Measurements from ENCODE around the gene ZNF428.

ZNF428 gene

DNA sequence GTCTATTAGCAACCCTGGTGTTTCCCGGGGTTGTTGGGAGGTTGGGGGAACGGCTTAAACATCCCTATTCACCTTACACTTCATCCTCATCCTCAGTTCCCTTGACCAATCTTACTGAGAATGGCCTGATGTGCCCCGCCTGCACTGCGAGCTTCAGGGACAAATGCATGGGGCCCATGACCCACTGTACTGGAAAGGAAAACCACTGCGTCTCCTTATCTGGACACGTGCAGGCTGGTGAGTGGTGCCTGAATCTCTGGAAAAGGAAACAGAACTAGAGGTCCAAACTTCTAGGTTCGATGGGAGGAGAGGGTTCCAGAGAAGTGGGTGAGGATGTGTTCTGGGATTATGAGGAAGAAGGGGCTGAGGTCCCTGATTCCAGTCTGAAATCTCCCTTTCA lies 38.0 kb downstream of the ZNF428 start:
- TF ChIP-seq, protein P1, sequence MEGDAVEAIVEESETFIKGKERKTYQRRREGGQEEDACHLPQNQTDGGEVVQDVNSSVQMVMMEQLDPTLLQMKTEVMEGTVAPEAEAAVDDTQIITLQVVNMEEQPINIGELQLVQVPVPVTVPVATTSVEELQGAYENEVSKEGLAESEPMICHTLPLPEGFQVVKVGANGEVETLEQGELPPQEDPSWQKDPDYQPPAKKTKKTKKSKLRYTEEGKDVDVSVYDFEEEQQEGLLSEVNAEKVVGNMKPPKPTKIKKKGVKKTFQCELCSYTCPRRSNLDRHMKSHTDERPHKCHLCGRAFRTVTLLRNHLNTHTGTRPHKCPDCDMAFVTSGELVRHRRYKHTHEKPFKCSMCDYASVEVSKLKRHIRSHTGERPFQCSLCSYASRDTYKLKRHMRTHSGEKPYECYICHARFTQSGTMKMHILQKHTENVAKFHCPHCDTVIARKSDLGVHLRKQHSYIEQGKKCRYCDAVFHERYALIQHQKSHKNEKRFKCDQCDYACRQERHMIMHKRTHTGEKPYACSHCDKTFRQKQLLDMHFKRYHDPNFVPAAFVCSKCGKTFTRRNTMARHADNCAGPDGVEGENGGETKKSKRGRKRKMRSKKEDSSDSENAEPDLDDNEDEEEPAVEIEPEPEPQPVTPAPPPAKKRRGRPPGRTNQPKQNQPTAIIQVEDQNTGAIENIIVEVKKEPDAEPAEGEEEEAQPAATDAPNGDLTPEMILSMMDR (IDR thresholded peaks at IDR 0.05; ENCODE audit: low read length) = no peak
- no peak for TF ChIP-seq EZH2 (IDR thresholded peaks at IDR 0.05; ENCODE audit: borderline replicate concordance, low read length)
- Histone ChIP-seq H3K36me3 (ENCODE audit: insufficient read depth, low read length) (no peaks in the 10 kb centered on the region), H3K4me2 (ENCODE audit: low read length) (no peak overlapping the region), H3K27ac (ENCODE audit: low read depth, low read length, poor library complexity, severe bottlenecking) (no peak overlapping the region), H3K9me3 (ENCODE audit: low read length) (no peaks in the 10 kb centered on the region), H3K4me3 (ENCODE audit: low read depth, low read length, poor library complexity, severe bottlenecking) (no peak overlapping the region), H3F3A (ENCODE audit: insufficient read depth, low read length) (no peaks in the 10 kb centered on the region), H4K20me1 (ENCODE audit: insufficient read depth, low read length) (no peaks in the 10 kb centered on the region), H3K9me2 (ENCODE audit: low read depth, low read length) (no peaks in the 10 kb centered on the region), H3K79me2 (ENCODE audit: insufficient read depth, low read length) (no peaks in the 10 kb centered on the region), H2AFZ (ENCODE audit: low read length) (no peak overlapping the region), H3K4me1 (ENCODE audit: insufficient read depth, low read length, severe bottlenecking) (peaks cover 15% of the 10 kb centered on the region), H3K9ac (ENCODE audit: low read length) (no peak overlapping the region), H3K27me3 (ENCODE audit: insufficient read depth, low read length) (no peaks in the 10 kb centered on the region)

DNA sequence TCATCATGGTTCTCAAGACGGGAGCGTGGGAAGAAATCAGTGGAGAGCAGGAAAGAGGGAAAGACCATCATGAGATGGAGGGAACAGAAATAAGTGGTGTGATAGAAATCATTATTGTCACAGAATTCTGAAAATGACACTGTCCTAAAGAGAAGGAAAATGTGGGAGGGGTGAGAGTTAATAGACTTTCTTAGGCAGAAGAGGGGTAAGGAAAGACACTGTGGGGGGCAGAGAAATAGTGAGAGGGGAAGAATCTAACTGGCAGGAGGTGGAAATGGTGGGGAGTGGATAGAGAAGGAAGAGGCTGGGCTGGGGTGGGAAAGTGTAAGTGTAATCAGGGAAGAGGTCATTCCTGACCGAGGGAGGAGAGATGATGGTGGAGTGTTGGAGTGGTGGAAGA lies 40.6 kb downstream of the ZNF428 start:
- Histone ChIP-seq H3K9me2 (ENCODE audit: low read depth, low read length) (no peaks in the 10 kb centered on the region), H3K9ac (ENCODE audit: low read length) (no peak overlapping the region), H3F3A (ENCODE audit: insufficient read depth, low read length) (no peaks in the 10 kb centered on the region), H3K4me3 (ENCODE audit: low read depth, low read length, poor library complexity, severe bottlenecking) (no peak overlapping the region), H2AFZ (ENCODE audit: low read length) (no peak overlapping the region), H3K79me2 (ENCODE audit: insufficient read depth, low read length) (0 out of 2 replicates have a peak, but pooled peaks cover 3% of the 10 kb centered on the region), H3K9me3 (ENCODE audit: low read length) (no peaks in the 10 kb centered on the region), H3K36me3 (ENCODE audit: insufficient read depth, low read length) (peaks cover under 1% of the 10 kb centered on the region; the same call in 1 of the 2 replicates), H3K4me2 (ENCODE audit: low read length) (no peak overlapping the region), H3K27me3 (ENCODE audit: insufficient read depth, low read length) (no peaks in the 10 kb centered on the region), H3K4me1 (ENCODE audit: insufficient read depth, low read length, severe bottlenecking) (peaks cover 25% of the 10 kb centered on the region), H4K20me1 (ENCODE audit: insufficient read depth, low read length) (no peaks in the 10 kb centered on the region), H3K27ac (ENCODE audit: low read depth, low read length, poor library complexity, severe bottlenecking) (no peak overlapping the region)
- TF ChIP-seq, protein P1 (IDR thresholded peaks at IDR 0.05; ENCODE audit: low read length) = no peak
- no peak for TF ChIP-seq EZH2 (IDR thresholded peaks at IDR 0.05; ENCODE audit: borderline replicate concordance, low read length)

DNA sequence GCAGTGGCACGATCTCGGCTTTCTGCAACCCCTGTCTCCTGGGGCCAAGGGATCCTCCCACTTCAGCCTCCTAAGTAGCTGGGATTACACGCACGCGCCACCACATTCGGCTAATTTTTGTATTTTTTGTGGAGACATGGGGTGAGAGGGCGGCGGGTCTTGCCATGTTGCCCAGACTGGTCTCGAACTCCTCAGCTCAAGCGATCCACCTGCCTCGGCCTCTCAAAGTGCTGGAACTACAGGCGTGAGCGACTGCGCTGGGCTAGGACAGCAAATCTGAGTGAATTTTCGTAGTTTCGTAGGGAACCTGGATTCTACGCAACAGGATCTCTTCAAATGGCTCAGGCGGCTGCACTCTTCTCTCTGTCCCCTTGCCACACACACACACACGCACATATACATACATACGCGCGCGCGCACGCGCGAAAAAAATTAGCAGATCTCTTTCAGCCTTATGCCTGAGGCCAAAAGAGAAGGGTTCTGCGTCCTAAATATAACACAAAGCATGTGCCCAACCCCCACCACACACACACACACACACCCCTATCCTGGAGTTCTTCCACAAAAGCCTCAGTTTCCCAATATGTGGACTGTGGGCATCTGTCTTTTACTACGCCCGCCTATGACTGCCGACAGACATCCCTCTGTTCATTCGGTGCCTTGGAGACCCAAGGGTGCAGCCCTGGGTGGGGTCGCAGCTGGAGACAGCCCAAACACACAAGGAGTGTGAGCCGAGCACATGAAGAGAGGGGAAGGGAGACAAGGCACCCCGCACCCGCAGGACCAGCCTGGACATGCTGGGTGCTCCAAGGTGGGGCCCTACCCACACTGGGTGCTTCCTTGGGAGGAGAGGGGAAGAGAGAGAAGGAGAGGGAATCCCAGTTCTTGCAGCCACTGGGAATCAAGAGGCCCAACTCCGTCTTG lies 43.2 kb downstream of the ZNF428 start:
- H3K9me3 ChIP-seq (ENCODE audit: low read length) = no peaks in the 10 kb centered on the region
- peaks cover 18% of the 10 kb centered on the region for H3K4me1 ChIP-seq (ENCODE audit: insufficient read depth, low read length, severe bottlenecking)

More for the DNA sequence above, 43.2 kb downstream of the ZNF428 start:
- Histone ChIP-seq H3K9ac (ENCODE audit: low read length) (peak overlapping the region; percentile 99), H3K79me2 (ENCODE audit: insufficient read depth, low read length) (0 out of 2 replicates have a peak, but pooled peaks cover 3% of the 10 kb centered on the region), H3K4me2 (ENCODE audit: low read length) (peak overlapping the region; percentile 96), H3K27me3 (ENCODE audit: insufficient read depth, low read length) (no peaks in the 10 kb centered on the region), H2AFZ (ENCODE audit: low read length) (peak overlapping the region; percentile 84; the same call in 1 of the 2 replicates), H4K20me1 (ENCODE audit: insufficient read depth, low read length) (no peaks in the 10 kb centered on the region), H3K36me3 (ENCODE audit: insufficient read depth, low read length) (peaks cover 16% of the 10 kb centered on the region; the same call in 1 of the 2 replicates), H3K4me3 (ENCODE audit: low read depth, low read length, poor library complexity, severe bottlenecking) (peak overlapping the region; percentile 97), H3K9me2 (ENCODE audit: low read depth, low read length) (no peaks in the 10 kb centered on the region), H3K27ac (ENCODE audit: low read depth, low read length, poor library complexity, severe bottlenecking) (no peak overlapping the region), H3F3A (ENCODE audit: insufficient read depth, low read length) (no peaks in the 10 kb centered on the region)
- TF ChIP-seq, protein P1 (IDR thresholded peaks at IDR 0.05; ENCODE audit: low read length) = no peak
- no peak for TF ChIP-seq EZH2 (IDR thresholded peaks at IDR 0.05; ENCODE audit: borderline replicate concordance, low read length)

All from OCI-LY1 (cell line).